Mononuclear cell (primary cell): ENCODE data around the gene ATAT1. TPM values are rescaled to one million over a fixed set of nuclear protein-coding genes. Genes with fewer than 3 reads are reported as not detected.
A peak's percentile ranks its signal among the peaks of the same experiment; 100 is the strongest.

ENCODE experiments used
- H3K27me3 ChIP-seq: 2 replicates; pipeline ENCODE4 v1.6.0; 2011; ENCODE audit warnings: low read length, control low read depth; ENCODE audit not compliant: insufficient read depth
- H3K4me1 ChIP-seq: 2 replicates; pipeline ENCODE4 v1.5.1; 2011; ENCODE audit warnings: mild to moderate bottlenecking, low read length, control low read depth; ENCODE audit not compliant: insufficient read depth
- H3K4me3 ChIP-seq: 2 replicates; pipeline ENCODE4 v1.5.1; 2011; ENCODE audit warnings: mild to moderate bottlenecking, low read length, moderate library complexity
- H3K9me3 ChIP-seq: 2 replicates; pipeline ENCODE4 v1.5.1; 2011; ENCODE audit warnings: low read depth, mild to moderate bottlenecking, control low read depth, low read length
- total RNA-seq: library from RNA; depleted of rRNA; stranded (reverse); fragments of >200 nt; gene quantifications from one replicate; pipeline ENCODE4 v1.2.3, GENCODE V29; 2012

The ATAT1 gene
- total RNA-seq, 1 donor = 0.94 TPM

DNA sequence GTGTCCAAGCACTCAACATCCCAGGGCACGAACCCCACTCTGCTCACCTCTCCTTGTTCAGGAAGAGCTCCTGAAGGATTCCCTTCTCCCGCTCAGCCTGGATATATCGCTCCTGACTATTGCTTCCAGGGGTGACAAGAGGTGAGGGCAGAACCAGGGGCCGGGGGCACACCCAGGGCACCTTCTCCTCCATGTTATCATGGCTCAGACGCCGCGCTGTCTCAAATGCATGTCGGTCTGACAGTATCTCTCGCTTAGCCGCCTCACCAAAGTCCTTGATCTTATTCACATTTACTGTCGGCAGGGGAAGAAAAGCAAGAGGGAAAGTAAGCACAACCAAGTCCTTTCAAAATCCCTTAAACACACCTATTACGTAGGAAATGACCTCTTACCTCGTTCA, 22.7 kb upstream of the ATAT1 start:
- H3K4me3 ChIP-seq = no peak overlapping the region
- H3K27me3 ChIP-seq = no peaks in the 10 kb centered on the region
- no peaks in the 10 kb centered on the region for H3K9me3 ChIP-seq
- peaks cover 6% of the 10 kb centered on the region for H3K4me1 ChIP-seq

DNA sequence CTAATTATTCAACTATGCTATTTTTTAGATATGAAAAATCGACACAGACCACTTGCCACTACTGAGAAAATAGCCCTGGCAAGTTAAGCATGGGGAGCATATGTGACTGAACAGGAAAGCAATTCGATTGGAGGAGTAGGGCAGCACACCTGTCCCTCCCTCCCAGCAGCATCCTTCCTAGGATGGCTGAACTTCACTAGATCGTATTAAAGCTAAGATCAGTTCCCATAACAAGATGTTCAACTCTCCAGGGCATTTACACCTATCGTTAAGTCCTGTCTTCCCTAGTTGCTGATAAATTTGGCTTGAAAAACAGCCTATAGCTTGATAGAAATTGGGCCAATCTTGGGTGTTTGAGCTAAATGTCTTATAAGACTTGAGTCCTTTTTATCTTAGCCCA, 16.6 kb upstream of the ATAT1 start:
- H3K4me1 ChIP-seq = peaks cover 26% of the 10 kb centered on the region
- no peak overlapping the region for H3K4me3 ChIP-seq
- no peaks in the 10 kb centered on the region for H3K27me3 ChIP-seq
- no peaks in the 10 kb centered on the region for H3K9me3 ChIP-seq

DNA sequence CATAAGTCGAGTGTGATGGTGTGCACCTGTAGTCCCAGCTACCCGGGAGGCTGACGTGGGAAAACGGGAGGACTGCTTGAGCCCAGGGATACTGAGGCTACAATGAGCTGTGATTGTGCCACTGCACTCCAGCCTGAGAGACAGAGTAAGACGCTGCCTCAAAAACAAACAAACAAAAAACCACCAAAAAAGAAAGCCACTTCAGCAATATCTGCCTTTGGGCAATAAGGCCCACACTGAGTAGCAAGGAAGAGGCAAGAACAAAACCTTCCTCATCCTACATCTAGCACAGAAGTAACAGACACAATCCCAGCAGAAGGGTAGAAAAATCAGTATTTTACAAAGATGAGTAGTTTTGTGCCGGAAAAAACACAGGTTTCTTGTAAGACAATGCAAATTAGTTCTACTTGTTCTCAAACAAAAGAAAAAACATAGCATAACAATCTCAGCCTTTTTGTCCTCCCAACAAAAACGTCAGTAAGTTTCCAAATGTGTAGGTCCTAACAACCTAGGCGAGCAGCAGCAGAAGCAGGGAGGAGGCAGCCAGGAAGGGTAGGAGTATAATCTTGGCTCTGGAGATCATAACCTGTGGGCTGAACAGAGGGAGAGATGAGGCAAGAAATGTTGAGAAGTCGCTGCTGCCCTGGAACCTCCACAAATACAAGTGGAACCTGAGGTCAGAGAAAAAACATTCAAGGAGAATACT, 15.4 kb upstream of the ATAT1 start:
- Histone ChIP-seq H3K4me3 (no peak overlapping the region), H3K27me3 (no peaks in the 10 kb centered on the region), H3K4me1 (peaks cover 26% of the 10 kb centered on the region), H3K9me3 (no peaks in the 10 kb centered on the region)

DNA sequence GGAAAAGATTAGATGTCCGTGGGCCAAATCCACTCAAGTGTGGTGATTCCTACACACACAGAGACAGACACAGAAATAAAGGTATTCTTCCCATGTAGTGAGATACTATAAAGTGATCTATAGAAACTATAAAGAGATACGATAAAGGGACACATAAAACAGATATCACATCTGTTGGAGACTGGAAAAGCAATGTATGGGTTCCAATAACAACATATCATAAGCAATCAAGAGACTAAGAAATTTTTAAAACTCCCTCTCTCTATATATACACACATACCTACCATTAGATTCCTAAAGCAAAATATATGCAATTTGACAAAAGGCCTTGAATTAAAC, 14.8 kb upstream of the ATAT1 start:
- no peaks in the 10 kb centered on the region for H3K9me3 ChIP-seq
- H3K4me1 ChIP-seq = peaks cover 26% of the 10 kb centered on the region
- H3K27me3 ChIP-seq = no peaks in the 10 kb centered on the region
- H3K4me3 ChIP-seq = no peak overlapping the region

DNA sequence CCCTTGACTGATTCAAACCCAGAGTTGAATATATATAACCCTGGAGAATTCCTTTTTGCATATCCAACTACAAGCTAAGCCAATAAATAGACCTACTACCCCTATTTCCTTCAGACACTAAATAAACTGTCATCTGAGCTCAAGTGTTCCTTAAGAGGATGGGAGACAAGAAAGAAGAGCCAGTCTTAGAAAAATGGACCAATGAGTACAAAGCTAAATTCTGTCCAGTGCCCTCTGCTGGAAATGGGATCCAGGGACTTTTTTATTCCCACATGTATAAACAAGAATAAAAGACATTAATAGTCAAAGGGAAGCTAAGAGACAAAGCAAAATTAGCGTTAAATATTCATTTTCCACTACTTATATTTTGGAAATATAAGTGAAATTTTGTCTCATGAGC, 14.5 kb upstream of the ATAT1 start:
- no peaks in the 10 kb centered on the region for H3K9me3 ChIP-seq
- peaks cover 26% of the 10 kb centered on the region for H3K4me1 ChIP-seq
- no peak overlapping the region for H3K4me3 ChIP-seq
- H3K27me3 ChIP-seq = no peaks in the 10 kb centered on the region

DNA sequence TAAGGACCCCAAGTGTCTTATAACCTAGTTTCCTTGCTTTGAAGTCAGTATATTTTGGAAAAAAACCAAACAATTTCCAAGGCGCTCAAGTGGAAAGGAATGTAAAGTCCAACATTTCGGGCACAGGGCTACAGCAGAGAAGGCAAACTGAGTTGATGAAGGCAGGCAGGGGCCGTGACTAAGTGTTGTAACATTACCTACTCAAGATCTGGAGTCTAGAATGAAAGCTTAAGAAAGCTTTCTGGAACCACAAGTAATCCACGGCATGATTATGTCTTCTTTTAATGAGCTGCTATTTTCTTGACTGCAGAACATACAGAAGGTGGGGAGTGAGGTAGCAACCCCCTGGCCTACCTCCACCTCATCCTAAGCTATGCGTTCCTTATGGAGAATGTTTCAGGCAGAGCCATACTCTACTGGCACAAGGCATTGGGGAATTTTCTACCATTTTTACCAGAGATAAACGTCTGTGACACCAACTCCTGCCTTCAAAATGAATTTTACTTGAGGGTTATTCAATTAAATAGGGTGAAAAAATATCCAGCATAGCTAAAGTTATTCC, 13.9 kb upstream of the ATAT1 start:
- no peaks in the 10 kb centered on the region for H3K27me3 ChIP-seq
- H3K9me3 ChIP-seq = no peaks in the 10 kb centered on the region
- peaks cover 26% of the 10 kb centered on the region for H3K4me1 ChIP-seq
- no peak overlapping the region for H3K4me3 ChIP-seq

DNA sequence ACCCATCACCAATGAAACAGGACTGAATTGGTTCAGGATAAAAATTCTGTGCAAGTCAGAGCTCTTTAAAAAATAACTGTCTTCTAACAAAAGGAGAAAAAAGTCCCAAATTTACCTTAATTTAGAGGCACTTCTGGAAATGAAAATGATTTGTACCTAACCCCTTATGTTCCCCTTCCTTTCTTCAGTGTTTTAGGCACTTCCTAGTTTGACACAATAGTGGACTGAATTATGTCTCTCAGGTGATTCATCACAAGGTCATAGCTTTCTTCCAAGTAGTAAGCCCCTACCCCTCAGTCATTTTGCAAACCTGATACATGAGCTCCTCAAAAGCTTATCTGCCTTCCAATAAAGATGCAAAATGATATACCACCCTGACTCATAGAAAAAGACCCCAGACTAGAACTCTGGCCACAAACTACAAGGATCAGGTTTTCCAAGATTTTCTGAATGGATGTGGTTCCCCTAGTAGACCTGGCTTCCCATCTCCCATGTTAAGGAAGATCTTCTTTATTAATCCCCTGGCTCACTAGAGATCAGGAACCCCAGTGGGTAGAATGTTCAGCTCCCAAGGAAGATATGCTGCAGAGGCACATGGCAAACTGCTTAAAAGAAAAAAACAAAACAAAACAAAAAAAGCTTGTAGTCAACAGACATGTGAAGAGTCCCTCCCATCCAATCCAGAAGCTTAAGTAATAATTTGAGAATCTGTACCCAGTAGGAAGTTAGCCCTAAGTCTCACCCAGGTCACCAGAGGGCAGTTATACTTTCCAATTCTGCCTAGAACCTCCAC, 13.2 kb upstream of the ATAT1 start:
- Histone ChIP-seq H3K27me3 (no peaks in the 10 kb centered on the region), H3K4me1 (peaks cover 31% of the 10 kb centered on the region), H3K4me3 (no peak overlapping the region), H3K9me3 (no peaks in the 10 kb centered on the region)

DNA sequence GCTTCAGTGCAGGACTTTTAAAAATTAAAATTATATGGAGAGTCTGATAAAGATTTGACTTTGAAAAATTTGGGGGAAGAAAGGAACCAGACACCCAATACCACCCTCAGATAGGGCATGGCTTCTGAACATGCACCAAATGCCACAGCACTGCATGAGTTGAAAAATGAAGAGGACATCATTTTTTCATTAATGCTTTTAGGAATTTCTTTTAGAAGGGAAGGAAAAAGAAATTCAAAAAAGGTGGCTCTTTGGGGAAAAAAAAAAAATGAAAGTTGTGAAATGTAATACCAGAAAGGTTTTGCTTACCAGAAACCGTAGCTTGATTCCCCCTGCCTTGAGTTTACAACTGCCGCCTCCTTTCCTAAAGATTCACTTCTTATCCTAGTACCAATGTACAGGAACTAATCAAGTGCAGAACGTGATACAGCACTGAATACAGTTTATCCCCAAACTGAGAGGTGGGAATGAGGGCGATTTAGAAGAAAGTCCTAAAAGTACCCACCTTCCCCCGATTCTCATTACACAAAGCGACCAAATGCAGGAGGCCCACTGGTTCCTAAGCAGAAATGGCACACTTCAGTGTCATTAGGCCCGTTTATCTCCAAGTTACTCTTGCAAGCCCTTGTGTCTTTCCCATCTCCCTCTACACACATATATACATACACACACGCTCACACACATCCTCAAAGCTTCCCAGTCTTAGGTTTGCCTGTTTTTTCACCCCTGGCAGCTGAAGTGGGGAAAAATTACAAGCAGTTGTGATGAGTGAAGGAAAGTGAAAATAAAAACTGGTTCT, 12.4 kb upstream of the ATAT1 start:
- H3K4me3 ChIP-seq = peak overlapping the region; percentile 99
- H3K27me3 ChIP-seq = no peaks in the 10 kb centered on the region
- peaks cover 37% of the 10 kb centered on the region for H3K4me1 ChIP-seq
- no peaks in the 10 kb centered on the region for H3K9me3 ChIP-seq

DNA sequence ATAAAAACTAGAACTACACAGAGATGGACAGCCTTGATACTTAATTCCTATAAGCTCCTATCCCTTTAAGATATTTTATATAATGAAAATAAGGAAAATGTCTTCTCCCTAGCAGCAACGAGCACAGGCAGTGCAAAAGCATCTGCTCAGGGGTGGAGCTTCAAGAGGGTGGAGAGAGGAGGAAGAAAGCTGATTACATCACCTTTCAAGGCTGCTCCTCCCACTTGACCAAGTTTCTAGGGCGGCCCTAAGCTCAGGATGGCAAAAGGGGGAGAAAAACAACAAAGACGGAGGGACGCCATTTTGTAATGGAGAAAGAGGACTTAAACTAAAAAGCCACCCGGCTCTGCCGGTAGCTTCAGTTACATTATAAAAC, 11.8 kb upstream of the ATAT1 start:
- H3K4me3 ChIP-seq = peak overlapping the region; percentile 99
- peaks cover 37% of the 10 kb centered on the region for H3K4me1 ChIP-seq
- no peaks in the 10 kb centered on the region for H3K9me3 ChIP-seq
- no peaks in the 10 kb centered on the region for H3K27me3 ChIP-seq

DNA sequence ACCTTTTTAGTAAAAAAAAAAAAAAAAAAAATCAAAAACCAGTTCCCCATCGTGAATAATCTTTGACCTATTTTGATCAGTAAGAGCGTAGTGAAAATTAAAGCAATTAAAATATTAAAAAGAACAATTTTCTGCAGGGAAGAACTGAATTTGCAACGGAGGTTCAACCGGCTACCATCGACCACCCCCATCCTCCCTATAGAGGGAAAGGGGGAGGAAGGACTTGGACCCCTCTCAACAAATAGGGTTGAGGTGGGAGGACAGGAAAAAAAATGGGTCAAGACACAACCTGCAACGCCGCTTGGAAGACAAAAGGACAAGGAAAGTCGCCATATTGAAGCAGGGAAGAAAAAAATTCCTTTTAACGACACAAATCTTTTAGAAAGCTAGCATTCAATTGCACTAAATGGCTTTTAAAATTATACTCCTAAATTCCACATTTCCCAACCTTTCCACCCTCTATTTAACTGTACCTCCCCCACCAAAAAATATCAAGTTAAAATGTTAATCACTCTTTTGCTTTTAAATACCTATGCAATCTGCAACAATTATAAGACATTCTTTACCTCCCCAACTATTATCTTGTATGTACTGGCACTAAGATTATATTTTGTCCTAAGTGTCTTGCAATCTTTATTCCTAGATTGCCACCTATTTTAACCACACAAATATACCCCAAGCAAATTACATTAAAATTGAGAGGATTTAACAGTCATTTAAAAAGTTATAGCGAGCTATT, 11.3 kb upstream of the ATAT1 start:
- Histone ChIP-seq H3K4me1 (peaks cover 37% of the 10 kb centered on the region), H3K9me3 (no peaks in the 10 kb centered on the region), H3K4me3 (peak overlapping the region; percentile 99), H3K27me3 (no peaks in the 10 kb centered on the region)

DNA sequence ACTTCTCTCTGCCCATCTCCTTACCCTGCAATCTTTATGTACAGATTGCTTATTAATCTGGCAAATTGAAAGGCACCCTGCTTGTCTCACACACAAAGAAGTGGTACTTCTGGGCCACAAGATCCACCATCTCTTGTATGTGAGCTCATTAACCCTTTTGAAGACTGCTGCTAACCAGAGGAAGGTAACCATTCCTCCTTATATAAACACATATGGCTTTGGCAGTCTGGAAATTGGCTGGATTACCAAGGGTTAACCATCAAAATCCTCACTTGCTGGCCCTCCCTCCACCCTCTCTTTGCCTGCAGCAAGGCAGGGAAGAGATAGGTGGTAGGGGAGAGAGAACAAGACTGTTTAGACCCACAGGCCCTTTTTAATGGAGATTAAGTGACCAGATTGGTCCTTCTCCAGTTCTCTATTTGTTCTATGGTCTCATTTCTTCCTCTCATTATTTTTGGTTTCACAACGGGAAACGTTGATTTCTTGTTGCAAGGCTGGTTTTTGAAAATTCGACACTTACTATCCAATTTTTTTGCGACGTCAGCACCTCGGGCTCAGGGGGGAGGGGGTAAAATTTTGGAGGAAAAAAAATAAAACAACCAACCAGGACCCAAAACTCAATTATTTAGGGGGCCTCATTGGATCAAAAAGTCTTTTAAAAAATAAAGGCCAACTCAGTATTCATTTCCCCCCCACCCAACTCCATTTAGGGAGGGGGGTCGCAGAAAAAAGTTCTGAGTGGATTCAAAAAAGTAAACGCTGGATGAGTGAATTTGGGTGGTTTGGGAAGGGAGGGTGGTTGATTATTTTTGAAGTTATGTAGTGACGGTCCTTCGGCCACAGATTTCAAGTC, 10.5 kb upstream of the ATAT1 start:
- Histone ChIP-seq H3K27me3 (no peaks in the 10 kb centered on the region), H3K9me3 (no peaks in the 10 kb centered on the region), H3K4me1 (peaks cover 37% of the 10 kb centered on the region), H3K4me3 (peak overlapping the region; percentile 99)

DNA sequence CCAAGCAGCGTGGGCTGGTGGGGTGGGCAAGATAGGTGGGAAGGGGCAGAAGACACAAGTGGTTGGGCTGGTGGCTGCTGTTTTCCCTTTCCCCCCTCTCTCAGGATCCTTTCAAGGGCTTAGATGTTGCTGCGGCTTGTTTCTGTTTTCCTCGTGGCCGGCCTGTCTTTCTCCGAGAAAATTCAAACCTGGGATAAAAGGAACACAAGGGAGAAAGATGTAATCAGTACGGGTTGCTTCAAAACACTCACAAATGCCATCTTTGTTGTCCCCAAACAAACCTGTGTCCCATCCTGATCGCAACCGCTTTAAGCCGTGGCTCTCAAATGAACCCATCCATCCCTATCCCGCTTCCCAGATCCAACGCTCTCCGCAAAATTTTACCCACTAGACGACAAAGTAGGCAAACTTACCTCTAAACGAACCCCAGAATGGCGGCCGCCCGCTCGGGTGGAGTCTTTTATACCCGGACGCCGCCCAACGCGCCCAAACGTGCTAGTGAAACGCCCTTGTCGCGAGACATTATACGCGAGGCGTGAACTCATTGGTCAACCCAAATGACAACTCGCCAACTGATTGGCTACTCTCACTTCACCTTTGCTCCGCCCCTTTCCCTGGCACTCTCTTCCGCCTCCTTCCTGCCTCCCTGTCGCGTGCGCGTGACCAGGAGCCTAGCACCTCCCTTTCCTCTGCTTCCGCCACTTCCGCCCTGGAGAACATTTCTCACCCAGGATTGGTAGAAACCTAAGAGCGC, 9.7 kb upstream of the ATAT1 start, which contains the start of gene PPP1R10:
Gene PPP1R10 (minus strand): TSS at position 433 of the 754 bp plus-strand sequence. CDS start 7,299 bp downstream, outside the sequence.
- Histone ChIP-seq H3K4me1 (peaks cover 34% of the 10 kb centered on the region), H3K27me3 (no peaks in the 10 kb centered on the region), H3K9me3 (no peaks in the 10 kb centered on the region), H3K4me3 (peak within 1 kb of the TSS; percentile 99)

DNA sequence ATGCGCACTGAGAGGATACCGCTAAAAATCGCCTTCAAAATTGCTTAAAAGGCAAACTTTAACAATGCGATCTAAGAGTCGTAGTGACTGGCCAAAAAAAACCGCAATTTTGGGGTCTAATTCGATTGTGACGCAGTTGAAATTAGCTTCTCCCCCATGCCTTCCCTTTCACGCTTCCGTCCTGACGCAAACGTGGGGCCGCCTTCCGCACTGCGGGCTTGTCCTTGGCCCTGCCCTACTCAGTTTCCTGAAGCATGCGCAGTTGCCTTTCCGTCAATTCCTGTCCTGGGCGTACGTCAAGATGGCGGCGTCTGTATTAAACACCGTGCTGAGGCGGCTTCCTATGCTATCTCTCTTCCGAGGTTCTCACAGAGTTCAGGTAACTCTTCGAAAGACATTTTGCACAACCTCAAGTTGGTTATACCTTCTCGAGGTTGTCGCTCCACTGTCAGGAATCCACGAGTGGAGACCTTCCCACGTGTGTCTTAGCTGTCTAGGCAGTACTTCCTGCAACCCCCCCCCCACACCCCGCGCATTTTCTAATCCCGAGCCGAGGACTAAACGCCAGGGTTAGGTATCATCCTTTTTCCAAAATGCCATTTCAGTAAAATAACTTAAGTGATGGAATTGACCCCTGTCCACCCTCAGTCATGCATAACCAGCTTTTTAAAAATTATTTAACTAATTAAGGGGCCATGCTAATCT, 9.0 kb upstream of the ATAT1 start, which contains the start of gene MRPS18B:
Gene MRPS18B (plus strand): TSS at position 276 of the 705 bp plus-strand sequence. CDS start 26 bp downstream, at position 302.
- peak within 1 kb of the TSS; percentile 99 for H3K4me3 ChIP-seq
- no peaks in the 10 kb centered on the region for H3K27me3 ChIP-seq
- H3K9me3 ChIP-seq = no peaks in the 10 kb centered on the region
- peaks cover 32% of the 10 kb centered on the region for H3K4me1 ChIP-seq
